ENCODE measurements around the gene LRRC49. TPM values are rescaled to one million over a fixed set of nuclear protein-coding genes. Genes with fewer than 3 reads are reported as not detected.

Gene LRRC49
- total and polyA plus RNA-seq, 2 experiments from 2014 or later = 8.5 to 14.6 TPM

DNA sequence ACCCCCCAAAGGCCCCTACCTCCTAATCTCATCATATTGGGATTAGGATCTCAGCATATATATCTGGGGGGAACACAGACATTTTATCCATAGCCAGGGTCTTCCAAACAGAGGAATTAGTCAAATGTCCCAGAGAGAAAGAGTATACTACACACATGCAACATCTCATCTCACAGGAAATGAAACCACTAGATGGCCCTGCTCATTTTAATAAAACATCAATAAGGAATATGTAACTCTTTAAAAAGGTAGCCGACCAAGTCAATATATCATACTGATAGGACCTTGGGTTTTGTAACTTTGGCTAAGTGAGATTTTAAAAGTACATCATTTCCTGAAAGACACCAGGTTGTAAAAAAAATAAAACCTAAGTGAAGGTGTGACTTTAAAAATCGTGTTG, 177.1 kb downstream of the LRRC49 start:
- Histone ChIP-seq H3K27ac (ENCODE audit: low read depth) (no peak overlapping the region), H3F3A (replicated peaks; ENCODE audit: low read depth) (no peaks in the 10 kb centered on the region), H3K27me3 (ENCODE audit: insufficient read depth) (no peaks in the 10 kb centered on the region), H4K20me1 (replicated peaks; ENCODE audit: insufficient read depth) (no peaks in the 10 kb centered on the region), H3K4me1 (ENCODE audit: insufficient read depth) (no peaks in the 10 kb centered on the region), H3K4me3 (no peak overlapping the region), H3K79me2 (replicated peaks; ENCODE audit: insufficient read depth) (no peaks in the 10 kb centered on the region), H2AFZ (no peak overlapping the region), H3K9me2 (ENCODE audit: insufficient read depth) (peaks cover 15% of the 10 kb centered on the region; the same call in 1 of the 2 replicates), H3K4me2 (no peak overlapping the region), H3K36me3 (ENCODE audit: insufficient read depth) (no peaks in the 10 kb centered on the region)
- no peaks in the 10 kb centered on the region for H3K27me3 Mint-ChIP-seq (ENCODE audit: insufficient read depth, low read depth, poor library complexity)
- 0 out of 3 replicates have a peak, but pooled peaks cover 4% of the 10 kb centered on the region for H3K36me3 Mint-ChIP-seq (ENCODE audit: low read depth)
- TF ChIP-seq EZH2 (IDR thresholded peaks at IDR 0.05; ENCODE audit: low read depth, unreplicated experiment) (no peak), CREB1 (CRISPR knock-in tag; IDR thresholded peaks at IDR 0.05; ENCODE audit: low read depth) (no peak), ZNF114 (CRISPR knock-in tag; IDR thresholded peaks at IDR 0.05) (no peak)
- peaks cover 8% of the 10 kb centered on the region; the same call in 2 of the 3 replicates for H3K9me3 Mint-ChIP-seq
- H3K4me3 Mint-ChIP-seq = no peak overlapping the region
- no peaks in the 10 kb centered on the region for H3K4me1 Mint-ChIP-seq
- H3K27ac Mint-ChIP-seq = no peak overlapping the region
- ATAC-seq (no peak), DNase-seq (ENCODE audit: low spot score) (no peak)

DNA sequence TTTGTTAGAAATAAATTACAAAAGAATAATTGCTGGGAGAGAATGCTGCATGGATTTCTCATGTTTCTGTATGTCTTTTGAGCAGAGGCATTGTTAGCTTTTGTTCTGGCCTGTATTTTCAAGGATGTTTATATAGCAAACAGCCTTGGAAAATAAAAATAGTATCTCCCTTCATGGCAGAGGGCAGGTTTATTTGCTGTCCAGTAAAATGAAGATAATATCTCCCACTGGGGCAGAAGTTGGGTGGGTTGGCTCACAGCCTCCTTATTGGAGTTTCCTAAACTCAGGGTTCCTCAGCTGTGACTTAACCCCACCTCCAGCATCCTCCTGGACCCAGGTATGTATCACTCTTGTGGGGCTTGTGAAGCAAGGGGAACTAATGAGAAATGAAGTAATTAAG, 178.9 kb downstream of the LRRC49 start:
- Histone ChIP-seq H3K27ac (ENCODE audit: low read depth) (no peak overlapping the region), H2AFZ (no peak overlapping the region), H3K79me2 (replicated peaks; ENCODE audit: insufficient read depth) (no peaks in the 10 kb centered on the region), H3K4me3 (no peak overlapping the region), H3K27me3 (ENCODE audit: insufficient read depth) (no peaks in the 10 kb centered on the region), H3K4me1 (ENCODE audit: insufficient read depth) (no peaks in the 10 kb centered on the region), H3K36me3 (ENCODE audit: insufficient read depth) (no peaks in the 10 kb centered on the region), H3K9me2 (ENCODE audit: insufficient read depth) (peaks cover 15% of the 10 kb centered on the region), H3K4me2 (no peak overlapping the region), H3F3A (replicated peaks; ENCODE audit: low read depth) (no peaks in the 10 kb centered on the region), H4K20me1 (replicated peaks; ENCODE audit: insufficient read depth) (no peaks in the 10 kb centered on the region)
- H3K4me1 Mint-ChIP-seq = no peaks in the 10 kb centered on the region
- H3K4me3 Mint-ChIP-seq = no peak overlapping the region
- no peak for DNase-seq (ENCODE audit: low spot score)
- peaks cover 8% of the 10 kb centered on the region; the same call in 2 of the 3 replicates for H3K9me3 Mint-ChIP-seq
- TF ChIP-seq JUNB (IDR thresholded peaks at IDR 0.05; ENCODE audit: unreplicated experiment) = no peak
- TF ChIP-seq, protein P1, sequence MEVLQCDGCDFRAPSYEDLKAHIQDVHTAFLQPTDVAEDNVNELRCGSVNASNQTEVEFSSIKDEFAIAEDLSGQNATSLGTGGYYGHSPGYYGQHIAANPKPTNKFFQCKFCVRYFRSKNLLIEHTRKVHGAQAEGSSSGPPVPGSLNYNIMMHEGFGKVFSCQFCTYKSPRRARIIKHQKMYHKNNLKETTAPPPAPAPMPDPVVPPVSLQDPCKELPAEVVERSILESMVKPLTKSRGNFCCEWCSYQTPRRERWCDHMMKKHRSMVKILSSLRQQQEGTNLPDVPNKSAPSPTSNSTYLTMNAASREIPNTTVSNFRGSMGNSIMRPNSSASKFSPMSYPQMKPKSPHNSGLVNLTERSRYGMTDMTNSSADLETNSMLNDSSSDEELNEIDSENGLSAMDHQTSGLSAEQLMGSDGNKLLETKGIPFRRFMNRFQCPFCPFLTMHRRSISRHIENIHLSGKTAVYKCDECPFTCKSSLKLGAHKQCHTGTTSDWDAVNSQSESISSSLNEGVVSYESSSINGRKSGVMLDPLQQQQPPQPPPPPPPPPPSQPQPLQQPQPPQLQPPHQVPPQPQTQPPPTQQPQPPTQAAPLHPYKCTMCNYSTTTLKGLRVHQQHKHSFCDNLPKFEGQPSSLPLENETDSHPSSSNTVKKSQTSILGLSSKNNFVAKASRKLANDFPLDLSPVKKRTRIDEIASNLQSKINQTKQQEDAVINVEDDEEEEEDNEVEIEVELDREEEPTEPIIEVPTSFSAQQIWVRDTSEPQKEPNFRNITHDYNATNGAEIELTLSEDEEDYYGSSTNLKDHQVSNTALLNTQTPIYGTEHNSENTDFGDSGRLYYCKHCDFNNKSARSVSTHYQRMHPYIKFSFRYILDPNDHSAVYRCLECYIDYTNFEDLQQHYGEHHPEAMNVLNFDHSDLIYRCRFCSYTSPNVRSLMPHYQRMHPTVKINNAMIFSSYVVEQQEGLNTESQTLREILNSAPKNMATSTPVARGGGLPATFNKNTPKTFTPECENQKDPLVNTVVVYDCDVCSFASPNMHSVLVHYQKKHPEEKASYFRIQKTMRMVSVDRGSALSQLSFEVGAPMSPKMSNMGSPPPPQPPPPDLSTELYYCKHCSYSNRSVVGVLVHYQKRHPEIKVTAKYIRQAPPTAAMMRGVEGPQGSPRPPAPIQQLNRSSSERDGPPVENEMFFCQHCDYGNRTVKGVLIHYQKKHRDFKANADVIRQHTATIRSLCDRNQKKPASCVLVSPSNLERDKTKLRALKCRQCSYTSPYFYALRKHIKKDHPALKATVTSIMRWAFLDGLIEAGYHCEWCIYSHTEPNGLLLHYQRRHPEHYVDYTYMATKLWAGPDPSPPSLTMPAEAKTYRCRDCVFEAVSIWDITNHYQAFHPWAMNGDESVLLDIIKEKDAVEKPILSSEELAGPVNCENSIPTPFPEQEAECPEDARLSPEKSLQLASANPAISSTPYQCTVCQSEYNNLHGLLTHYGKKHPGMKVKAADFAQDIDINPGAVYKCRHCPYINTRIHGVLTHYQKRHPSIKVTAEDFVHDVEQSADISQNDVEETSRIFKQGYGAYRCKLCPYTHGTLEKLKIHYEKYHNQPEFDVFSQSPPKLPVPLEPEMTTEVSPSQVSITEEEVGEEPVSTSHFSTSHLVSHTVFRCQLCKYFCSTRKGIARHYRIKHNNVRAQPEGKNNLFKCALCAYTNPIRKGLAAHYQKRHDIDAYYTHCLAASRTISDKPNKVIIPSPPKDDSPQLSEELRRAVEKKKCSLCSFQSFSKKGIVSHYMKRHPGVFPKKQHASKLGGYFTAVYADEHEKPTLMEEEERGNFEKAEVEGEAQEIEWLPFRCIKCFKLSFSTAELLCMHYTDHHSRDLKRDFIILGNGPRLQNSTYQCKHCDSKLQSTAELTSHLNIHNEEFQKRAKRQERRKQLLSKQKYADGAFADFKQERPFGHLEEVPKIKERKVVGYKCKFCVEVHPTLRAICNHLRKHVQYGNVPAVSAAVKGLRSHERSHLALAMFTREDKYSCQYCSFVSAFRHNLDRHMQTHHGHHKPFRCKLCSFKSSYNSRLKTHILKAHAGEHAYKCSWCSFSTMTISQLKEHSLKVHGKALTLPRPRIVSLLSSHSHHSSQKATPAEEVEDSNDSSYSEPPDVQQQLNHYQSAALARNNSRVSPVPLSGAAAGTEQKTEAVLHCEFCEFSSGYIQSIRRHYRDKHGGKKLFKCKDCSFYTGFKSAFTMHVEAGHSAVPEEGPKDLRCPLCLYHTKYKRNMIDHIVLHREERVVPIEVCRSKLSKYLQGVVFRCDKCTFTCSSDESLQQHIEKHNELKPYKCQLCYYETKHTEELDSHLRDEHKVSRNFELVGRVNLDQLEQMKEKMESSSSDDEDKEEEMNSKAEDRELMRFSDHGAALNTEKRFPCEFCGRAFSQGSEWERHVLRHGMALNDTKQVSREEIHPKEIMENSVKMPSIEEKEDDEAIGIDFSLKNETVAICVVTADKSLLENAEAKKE (CRISPR knock-in tag; IDR thresholded peaks at IDR 0.05) = no peak
- TF ChIP-seq, protein P2, sequence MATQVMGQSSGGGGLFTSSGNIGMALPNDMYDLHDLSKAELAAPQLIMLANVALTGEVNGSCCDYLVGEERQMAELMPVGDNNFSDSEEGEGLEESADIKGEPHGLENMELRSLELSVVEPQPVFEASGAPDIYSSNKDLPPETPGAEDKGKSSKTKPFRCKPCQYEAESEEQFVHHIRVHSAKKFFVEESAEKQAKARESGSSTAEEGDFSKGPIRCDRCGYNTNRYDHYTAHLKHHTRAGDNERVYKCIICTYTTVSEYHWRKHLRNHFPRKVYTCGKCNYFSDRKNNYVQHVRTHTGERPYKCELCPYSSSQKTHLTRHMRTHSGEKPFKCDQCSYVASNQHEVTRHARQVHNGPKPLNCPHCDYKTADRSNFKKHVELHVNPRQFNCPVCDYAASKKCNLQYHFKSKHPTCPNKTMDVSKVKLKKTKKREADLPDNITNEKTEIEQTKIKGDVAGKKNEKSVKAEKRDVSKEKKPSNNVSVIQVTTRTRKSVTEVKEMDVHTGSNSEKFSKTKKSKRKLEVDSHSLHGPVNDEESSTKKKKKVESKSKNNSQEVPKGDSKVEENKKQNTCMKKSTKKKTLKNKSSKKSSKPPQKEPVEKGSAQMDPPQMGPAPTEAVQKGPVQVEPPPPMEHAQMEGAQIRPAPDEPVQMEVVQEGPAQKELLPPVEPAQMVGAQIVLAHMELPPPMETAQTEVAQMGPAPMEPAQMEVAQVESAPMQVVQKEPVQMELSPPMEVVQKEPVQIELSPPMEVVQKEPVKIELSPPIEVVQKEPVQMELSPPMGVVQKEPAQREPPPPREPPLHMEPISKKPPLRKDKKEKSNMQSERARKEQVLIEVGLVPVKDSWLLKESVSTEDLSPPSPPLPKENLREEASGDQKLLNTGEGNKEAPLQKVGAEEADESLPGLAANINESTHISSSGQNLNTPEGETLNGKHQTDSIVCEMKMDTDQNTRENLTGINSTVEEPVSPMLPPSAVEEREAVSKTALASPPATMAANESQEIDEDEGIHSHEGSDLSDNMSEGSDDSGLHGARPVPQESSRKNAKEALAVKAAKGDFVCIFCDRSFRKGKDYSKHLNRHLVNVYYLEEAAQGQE (IDR thresholded peaks at IDR 0.05; ENCODE audit: unreplicated experiment) = no peak
- H3K27me3 Mint-ChIP-seq (ENCODE audit: insufficient read depth, low read depth, poor library complexity) = no peaks in the 10 kb centered on the region
- ATAC-seq = no peak
- H3K36me3 Mint-ChIP-seq (ENCODE audit: low read depth) = 0 out of 3 replicates have a peak, but pooled peaks cover 4% of the 10 kb centered on the region
- no peak overlapping the region for H3K27ac Mint-ChIP-seq

Data from GM23338 (cell line).